AG10803 (cell line): ENCODE data around the gene FAM43A.

Experiments
- DNase-seq: peaks from one replicate; pipeline ENCODE4 v3.0.0; 2010; ENCODE audit warnings: low read depth
- H3K4me3 ChIP-seq: 2 replicates; pipeline ENCODE4 v1.5.1; 2011; ENCODE audit warnings: mild to moderate bottlenecking, low read length, control low read depth
- TF ChIP-seq, protein P1 (sequence below): conservative IDR thresholded peaks from 2 replicates; pipeline ENCODE4 v1.5.1; 2011; ENCODE audit warnings: mild to moderate bottlenecking, low read length, control low read depth, inconsistent platforms

Gene FAM43A

GRCh38 chr3:194647747-194648146 is 37.9 kb upstream of the FAM43A start:
- TF ChIP-seq, protein P1, sequence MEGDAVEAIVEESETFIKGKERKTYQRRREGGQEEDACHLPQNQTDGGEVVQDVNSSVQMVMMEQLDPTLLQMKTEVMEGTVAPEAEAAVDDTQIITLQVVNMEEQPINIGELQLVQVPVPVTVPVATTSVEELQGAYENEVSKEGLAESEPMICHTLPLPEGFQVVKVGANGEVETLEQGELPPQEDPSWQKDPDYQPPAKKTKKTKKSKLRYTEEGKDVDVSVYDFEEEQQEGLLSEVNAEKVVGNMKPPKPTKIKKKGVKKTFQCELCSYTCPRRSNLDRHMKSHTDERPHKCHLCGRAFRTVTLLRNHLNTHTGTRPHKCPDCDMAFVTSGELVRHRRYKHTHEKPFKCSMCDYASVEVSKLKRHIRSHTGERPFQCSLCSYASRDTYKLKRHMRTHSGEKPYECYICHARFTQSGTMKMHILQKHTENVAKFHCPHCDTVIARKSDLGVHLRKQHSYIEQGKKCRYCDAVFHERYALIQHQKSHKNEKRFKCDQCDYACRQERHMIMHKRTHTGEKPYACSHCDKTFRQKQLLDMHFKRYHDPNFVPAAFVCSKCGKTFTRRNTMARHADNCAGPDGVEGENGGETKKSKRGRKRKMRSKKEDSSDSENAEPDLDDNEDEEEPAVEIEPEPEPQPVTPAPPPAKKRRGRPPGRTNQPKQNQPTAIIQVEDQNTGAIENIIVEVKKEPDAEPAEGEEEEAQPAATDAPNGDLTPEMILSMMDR, result no peak

DNA sequence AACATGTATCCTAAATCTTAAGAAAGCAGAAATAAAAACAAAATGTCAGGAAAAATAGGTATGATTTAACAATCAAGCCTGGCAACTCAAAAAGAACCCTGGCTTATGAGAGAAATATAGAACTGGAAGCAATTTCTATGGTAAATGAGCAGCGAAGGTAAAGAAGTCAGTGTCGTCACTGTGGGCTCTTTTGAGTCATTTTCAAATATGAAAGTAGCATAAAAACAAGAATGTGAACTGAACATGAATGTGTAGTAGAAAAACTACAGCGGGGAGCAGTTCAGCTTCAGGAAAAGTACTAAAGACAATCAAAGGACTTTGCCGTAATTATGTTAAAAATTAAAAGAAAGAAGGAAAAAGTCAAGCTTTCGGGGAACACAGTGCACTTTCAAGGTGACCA is 31.2 kb upstream of the FAM43A start:
- no peak overlapping the region for H3K4me3 ChIP-seq
- no peak for DNase-seq

More at GRCh38 chr3:194647747-194648146, 37.9 kb upstream of the FAM43A start:
- H3K4me3 ChIP-seq, result no peak overlapping the region
- DNase-seq, result no peak

DNA sequence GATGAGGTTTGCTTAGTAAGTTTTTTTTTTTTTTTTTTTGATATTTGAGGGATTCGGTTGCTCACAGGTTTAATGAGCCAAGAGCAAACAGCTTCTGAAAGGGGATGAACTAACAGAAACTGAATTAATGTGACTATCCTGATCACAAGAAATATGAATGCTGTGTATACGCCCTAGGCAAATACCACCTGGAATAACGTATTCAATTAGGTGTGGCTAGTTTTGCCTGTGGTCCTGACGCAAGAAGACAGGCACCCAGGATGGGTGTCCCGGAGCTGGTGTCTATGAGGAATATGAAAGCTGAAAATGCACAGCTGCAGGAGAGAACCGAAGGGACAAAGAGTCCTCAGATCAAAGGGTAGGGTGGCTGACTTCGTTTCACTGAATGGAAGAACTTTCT is 28.2 kb upstream of the FAM43A start:
- no peak for DNase-seq
- TF ChIP-seq, protein P1, result no peak
- no peak overlapping the region for H3K4me3 ChIP-seq

More for the DNA sequence above, 31.2 kb upstream of the FAM43A start:
- TF ChIP-seq, protein P1, result no peak

GRCh38 chr3:194658477-194659242 is 27.0 kb upstream of the FAM43A start:
- no peak overlapping the region for H3K4me3 ChIP-seq
- DNase-seq, result no peak
- TF ChIP-seq, protein P1, result no peak

DNA sequence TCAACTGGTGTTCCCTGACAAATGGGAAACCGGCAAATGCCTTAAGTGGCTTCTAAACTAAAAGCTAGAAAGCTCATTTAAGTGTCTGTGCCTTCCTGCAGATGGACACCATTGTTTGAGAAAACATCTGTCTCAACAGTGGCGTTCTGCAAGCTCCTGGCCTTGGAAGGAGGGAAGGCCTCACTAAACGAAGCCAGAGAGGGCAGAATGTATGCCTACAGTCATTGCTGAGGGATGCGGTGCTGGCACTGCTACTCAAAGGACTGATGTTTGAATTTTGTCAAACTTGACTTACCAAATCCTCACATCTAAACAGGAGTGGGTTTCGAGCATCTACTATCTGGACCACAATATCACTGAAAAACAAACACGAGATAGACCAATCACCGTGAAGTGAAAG is 25.9 kb upstream of the FAM43A start:
- no peak for DNase-seq
- no peak overlapping the region for H3K4me3 ChIP-seq
- TF ChIP-seq, protein P1, result no peak

- no peak for DNase-seq
- TF ChIP-seq, protein P1, result no peak
- no peak overlapping the region for H3K4me3 ChIP-seq
These were observed 24.3 kb upstream of the FAM43A start for GRCh38 chr3:194661374-194661773.

DNA sequence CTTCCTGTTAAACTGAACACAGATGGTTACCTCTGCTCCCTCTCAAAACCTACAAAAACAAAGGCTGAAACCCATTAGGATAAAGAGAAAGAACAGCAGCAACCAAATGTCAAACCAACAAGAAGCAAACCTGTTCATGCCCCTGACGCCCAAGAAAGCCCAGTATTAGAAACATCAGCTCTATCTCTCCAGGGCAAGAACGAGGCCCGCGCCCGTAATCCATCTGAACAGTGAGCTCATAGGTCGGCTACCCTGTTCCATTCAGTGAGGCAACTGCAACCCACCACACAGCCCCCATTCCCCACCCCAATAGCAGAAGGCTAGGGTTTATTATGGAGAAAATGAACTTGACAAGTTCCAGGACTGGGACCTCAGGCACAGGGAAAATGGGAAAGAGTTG is 23.7 kb upstream of the FAM43A start:
- H3K4me3 ChIP-seq, result no peak overlapping the region
- TF ChIP-seq, protein P1, result no peak
- DNase-seq, result no peak
